Erythroblast (primary cell): Measurements from ENCODE around the gene CITED2.

ENCODE experiments used
- DNase-seq, 2 experiments: peaks; one replicate each; lab custom pipeline; 2025; lab: John Stamatoyannopoulos, UW
- GATA1 ChIP-seq: IDR thresholded peaks from 2 replicates; pipeline ENCODE4 v1.6.1; 2011; ENCODE audit warnings: low read depth, mild to moderate bottlenecking, control low read depth, low read length, moderate library complexity
- POLR2A ChIP-seq: IDR thresholded peaks from 2 replicates; pipeline ENCODE4 v1.6.1; 2011; ENCODE audit warnings: mild to moderate bottlenecking, low read length

Gene CITED2

DNA sequence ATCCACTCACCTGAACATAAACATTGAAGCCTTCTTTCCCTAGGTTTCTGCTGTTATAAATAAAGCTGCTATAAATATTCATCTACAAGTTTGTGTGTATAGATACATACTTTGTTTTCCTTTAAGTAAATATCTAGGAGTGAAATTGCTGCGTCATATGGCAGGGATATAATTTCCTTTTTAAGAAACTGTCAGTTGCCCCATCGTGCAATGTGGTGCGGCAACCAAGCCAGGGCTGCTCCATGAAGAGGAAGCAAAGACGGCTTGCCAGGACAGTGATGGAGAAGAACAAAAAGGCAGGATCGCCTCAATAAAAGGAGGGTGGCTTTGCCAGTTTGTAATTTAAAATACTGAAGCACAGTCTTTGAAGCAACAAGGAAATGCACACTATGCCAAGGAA is 36.6 kb downstream of the CITED2 start:
- no peak for DNase-seq
- TF ChIP-seq POLR2A (no peak), GATA1 (no peak)

- DNase-seq: no peak
- TF ChIP-seq GATA1 (no peak), POLR2A (no peak)
Observed at GRCh38 chr6:139337001-139337400, 37.4 kb downstream of the CITED2 start.

- no peak for TF ChIP-seq POLR2A
- no peak for TF ChIP-seq GATA1
- no peak for DNase-seq
Observed at GRCh38 chr6:139336488-139336887, 38.0 kb downstream of the CITED2 start.

DNA sequence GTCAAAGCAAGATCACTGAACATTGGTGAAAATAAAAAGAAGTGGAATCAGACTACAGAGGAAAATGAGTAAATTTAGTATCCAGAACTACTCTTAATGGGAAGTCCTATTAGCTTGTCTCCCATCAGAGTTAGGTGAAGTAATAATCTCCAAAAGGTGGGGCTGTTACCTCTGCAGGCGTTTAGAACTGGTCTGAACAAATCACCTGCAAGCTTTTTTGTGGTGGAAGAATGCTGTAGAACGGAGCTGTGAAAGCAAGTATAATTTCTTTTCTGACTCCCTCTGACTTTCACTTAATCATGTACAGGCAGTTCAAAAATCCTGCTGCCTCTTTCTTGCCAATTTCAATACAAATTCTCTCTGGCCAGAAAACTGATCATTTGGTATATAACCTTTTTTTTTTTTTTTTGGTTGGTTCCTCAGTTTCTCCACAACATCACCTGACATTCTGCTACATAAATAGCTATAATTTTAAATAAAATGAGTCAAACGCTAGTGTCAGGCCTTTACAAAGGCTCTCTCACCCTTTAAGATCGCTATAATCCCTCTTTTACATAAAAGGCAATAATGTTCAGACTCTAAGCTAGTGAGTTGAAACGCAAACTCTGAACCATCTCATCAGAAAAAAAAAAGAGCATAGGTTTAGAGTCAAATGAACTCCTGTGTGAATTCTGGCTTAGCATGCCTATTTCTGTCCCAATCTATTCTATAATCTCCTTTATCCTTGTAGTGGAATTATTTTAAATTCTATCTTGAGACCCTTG is 38.8 kb downstream of the CITED2 start:
- TF ChIP-seq GATA1 (no peak), POLR2A (no peak)
- no peak for DNase-seq

- no peak for TF ChIP-seq POLR2A
- no peak for TF ChIP-seq GATA1
- DNase-seq: no peak
Observed at GRCh38 chr6:139334806-139335446, 39.5 kb downstream of the CITED2 start.

- TF ChIP-seq GATA1 (no peak), POLR2A (no peak)
- no peak for DNase-seq
Observed at GRCh38 chr6:139330826-139331500, 43.5 kb downstream of the CITED2 start.

DNA sequence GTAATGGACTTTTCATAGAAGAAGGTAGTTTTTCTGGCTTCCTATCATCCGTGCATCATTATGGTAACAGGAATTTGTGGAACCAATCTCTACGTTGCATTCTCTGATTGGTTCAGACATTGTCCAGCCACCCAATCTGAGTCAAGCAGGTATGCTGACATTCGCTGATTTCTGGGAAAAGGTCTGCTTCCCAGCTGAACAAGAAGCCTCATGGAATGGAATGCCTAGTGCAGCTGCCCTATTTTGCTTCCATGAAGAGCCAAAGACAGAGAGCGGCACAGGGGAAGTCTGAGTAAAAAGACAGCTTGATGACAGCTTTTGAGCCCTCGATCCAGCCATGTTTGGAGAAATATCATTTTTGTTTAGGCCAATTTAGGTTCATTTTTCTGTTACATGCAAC is 44.1 kb downstream of the CITED2 start:
- DNase-seq: no peak
- TF ChIP-seq GATA1: no peak
- TF ChIP-seq POLR2A: no peak

DNA sequence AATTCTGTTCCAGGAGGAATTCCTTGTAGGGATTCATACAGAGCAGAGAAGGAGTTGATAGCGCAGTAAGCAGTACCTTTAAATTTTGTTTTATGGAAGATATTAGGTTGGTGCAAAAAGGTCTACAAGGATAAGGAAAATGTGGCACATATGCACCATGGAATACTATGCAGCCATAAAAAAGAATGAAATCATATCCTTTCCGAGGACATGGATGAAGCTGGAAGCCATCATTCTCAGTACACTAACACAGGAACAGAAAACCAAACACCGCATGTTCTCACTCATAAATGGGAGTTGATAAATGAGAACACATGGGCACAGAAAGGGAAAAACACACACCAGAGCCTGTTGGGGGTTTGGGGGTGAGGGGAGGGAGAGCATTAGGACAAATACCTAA is 45.2 kb downstream of the CITED2 start:
- TF ChIP-seq GATA1 (no peak), POLR2A (no peak)
- no peak for DNase-seq

- no peak for DNase-seq
- TF ChIP-seq GATA1: no peak
Observed at GRCh38 chr6:139327038-139327437, 47.4 kb downstream of the CITED2 start.

GRCh38 chr6:139325686-139326085 is 48.8 kb downstream of the CITED2 start:
- TF ChIP-seq POLR2A (no peak), GATA1 (no peak)
- no peak for DNase-seq

GRCh38 chr6:139325125-139325524 is 49.3 kb downstream of the CITED2 start:
- DNase-seq: no peak
- no peak for TF ChIP-seq GATA1
- TF ChIP-seq POLR2A: no peak

GRCh38 chr6:139324301-139324555 is 50.2 kb downstream of the CITED2 start:
- DNase-seq: no peak

DNA sequence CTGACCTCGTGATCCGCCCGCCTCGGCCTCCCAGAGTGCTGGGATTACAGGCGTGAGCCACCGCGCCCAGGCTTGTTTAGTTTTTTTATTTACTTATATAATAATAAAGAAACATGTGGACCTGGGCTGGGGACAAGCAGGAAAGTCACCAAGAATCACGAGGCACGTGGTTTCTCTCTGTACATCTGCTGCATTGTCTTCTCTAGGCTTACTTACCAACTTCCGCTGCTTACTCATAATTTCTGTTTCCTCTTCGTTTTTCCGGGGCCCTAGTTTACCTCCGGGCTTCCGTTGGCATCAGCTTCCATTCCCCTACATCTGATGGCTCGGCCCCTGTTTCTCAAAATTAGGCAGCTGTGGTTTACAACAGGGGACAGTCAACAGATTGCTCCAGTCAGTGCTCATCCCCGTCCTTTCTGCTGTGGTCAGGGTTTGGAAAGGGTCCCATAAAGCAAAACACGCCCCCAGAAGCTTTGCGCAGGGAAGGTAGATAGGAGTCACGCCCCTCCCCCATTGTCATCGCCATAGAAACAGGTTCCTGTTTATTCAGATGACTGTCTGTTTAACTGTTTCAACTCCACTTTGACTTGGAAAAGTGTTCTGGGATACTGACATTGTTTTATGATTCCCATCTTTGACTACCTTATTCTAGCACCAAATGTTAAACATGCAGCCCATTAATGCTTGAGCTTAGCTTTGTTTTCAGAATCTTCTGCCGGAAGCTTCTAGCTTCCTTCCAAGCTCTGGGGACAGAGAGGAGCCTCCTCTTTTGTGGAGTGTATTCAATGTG is 50.7 kb downstream of the CITED2 start:
- DNase-seq: peak; percentile 25 to 46

More at GRCh38 chr6:139324301-139324555, 50.2 kb downstream of the CITED2 start:
- no peak for TF ChIP-seq POLR2A
- TF ChIP-seq GATA1: no peak

More for the DNA sequence above, 50.7 kb downstream of the CITED2 start:
- TF ChIP-seq POLR2A (no peak), GATA1 (no peak)
